Suppressor macrophage (primary cell): ENCODE data around the gene CCN6.
"Not testable (repeated sequence)": the region's sequence is repeated elsewhere in the genome, so short reads cannot be mapped to it uniquely, and the experiment has no call there.

Source experiments
- DNase-seq, 4 experiments: peaks; one replicate each; pipeline ENCODE4 v3.0.0-alpha.2; 2020 to 2022

The CCN6 gene

GRCh38 chr6:112051251-112051740 is 2.6 kb upstream of the CCN6 start:
- not testable (repeated sequence) for DNase-seq

- peak in 1 of 4 experiments; percentile 20 for DNase-seq
Observed at GRCh38 chr6:112054555-112055190, 769 bp downstream of the CCN6 start.

DNA sequence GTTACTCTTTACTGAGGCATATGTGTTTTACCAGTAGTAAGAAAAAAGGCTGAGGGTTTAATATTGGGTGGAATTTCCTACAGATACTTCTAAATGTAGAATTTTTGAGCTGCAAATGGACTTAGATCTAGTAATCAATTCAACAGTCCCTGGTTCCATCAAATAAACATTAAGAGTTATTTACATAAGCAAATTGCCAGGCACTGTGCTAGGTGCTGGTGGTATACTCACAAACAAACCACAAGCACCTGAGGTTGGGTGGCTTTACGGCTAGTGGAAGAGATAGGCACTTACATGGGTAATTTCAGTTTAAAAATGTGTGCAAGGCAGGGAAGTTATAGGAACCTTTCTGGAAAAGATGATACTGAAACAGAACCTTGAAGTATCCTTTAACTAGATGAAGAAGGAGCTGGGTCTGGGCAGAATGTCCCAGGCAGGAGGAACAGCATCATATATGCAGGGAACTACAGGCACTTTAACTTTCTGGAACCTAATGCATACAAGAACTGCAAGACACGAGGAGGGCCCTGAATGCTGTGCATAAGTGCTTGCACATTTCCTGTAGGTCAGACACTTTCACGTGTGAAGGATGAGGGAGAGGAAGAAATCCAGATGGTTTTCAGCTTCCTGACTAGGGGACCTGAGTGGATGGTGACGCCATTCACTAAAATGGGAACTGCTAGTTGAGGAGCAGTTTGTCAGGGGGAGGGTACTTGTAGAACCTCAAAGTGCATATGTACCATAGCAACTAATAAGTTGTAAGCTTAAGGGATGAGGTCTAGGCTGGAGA is 4.5 kb downstream of the CCN6 start:
- DNase-seq, result peak; percentile 40 to 74 (median 55)

- DNase-seq, result no peak
Observed at GRCh38 chr6:112061605-112062004, 7.7 kb downstream of the CCN6 start.

DNA sequence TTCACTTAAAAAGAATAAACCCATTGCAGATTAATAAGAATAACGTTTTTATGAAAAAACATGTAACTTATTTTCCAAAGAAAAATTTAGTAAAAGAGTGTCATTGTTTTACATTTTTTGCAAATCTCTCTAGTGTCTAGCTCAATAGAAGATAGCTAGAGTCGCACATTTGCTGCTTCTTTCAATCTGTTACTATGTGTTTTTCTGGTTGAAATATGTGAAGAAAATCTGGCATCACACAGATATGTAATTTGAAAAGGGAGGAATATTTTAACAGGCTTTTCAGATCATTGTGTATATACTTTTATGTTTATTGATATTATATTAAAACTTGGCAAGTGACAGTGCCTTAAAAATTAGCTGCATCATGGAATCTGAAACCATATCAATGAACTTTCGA is 9.1 kb downstream of the CCN6 start:
- DNase-seq, result no peak

DNA sequence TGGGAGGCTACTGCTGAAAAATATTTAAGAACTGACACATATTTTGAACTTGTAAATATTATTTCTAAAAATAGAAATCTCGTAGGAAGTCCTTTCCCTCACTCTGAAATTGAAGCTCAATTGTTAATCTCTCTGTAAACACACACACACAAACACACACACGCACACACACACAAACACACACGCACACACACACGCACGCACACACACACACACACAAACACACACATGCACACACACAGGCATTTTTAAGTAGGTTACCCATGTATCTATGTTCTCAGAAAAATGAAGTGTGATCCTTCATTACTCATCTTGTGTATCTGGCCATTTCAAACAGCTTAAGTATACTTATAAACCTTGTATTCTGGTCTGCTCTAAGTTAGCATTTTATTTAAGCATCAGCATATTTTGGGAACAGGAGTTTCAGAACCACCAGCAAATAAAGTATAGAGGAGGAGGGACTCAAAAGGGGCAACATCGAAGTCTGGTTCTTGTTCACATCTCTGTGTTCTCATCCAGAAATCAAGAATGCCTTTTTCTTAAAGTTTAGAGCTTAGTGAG is 11.6 kb downstream of the CCN6 start:
- no peak for DNase-seq

DNA sequence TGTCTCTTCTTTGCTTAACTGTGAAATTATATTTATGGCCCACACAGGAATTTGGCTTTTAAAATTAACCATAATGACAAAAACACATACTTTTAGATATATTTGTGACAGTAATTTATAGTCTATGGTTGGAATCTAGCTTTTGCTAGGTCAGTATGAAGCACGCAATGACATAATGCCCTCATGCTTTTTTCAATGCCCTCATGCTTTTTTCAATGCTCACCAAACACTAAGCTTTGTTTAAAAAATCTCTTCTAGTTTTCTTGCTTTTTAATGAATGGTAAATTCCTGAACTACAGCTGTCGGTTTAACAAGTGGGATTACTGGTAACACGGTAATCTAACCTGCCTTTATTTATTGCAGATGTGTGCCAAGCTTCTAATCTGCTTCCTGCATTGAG is 12.7 kb downstream of the CCN6 start:
- DNase-seq, result no peak

DNA sequence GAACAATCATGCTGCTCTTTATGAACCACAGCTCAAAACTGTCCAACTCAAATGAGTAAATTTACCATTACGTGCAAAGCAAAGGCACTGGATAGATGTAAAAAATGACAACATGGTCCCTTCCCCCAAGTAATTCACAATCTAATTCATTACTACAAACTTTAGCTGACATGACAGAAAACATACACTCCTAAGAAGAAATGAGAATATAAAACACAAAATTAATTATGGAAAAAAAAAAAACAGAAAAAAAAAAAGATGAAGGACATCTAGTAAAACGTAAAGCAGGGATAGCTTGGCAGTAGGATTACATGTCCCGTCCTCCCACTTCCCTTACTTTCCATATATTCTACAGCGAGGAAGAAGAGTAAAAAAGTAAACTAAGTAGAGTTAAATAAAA is 27.7 kb downstream of the CCN6 start:
- no peak for DNase-seq

GRCh38 chr6:112085286-112086065 is 31.6 kb downstream of the CCN6 start:
- DNase-seq, result peak; percentile 30 to 68 (median 48)

GRCh38 chr6:112086744-112087135 is 32.8 kb downstream of the CCN6 start:
- peak; percentile 30 to 64 (median 58) for DNase-seq

DNA sequence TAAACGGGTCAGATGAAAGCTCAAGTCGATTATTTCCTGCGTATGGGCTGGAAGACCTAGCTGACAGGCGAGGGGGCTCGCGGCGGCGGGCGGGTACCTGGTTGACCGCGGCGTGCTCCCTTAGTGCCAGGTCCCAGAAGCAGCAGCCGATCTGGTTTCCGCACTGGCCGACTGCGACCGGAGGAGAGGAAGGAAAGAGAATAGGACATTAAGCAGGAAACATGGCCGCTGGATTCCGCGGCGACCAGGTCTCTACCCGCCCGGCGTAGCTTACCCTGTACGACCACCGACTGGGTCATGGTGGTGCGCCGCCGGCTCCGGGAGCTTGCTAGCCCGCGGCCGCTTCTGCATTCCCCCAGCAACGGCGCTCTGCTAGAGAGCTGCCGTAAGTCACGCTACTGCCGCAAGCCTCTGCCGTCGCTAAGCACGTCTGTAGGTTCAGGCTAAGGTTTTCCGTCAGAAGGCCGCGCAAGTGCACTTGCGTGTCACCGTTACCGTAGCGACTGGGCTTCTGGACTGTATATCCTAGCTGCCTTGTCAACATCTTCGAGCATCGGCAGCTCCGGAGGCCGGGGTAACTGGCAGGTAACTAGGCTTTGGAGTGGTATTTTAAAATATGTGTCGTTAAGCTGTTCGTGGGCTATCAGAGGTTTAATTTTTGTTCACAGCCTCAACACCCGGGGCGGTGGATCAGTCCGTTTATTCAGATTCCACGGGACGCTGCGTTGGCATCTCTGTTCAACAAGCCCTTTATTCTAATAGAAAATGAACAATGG is 33.4 kb downstream of the CCN6 start, which contains the start of the genes FAM229B and TUBE1:
Gene FAM229B (plus strand): TSS at position 456 of the 776 bp plus-strand sequence. CDS start 11,693 bp downstream, outside the sequence.
Gene TUBE1 (minus strand): TSS at position 347 of the 776 bp plus-strand sequence. CDS start 48 bp downstream, at position 299.
- peak; percentile 91 to 97 (median 96) for DNase-seq

- no peak for DNase-seq
Observed at GRCh38 chr6:112087916-112088315, 34.0 kb downstream of the CCN6 start.

DNA sequence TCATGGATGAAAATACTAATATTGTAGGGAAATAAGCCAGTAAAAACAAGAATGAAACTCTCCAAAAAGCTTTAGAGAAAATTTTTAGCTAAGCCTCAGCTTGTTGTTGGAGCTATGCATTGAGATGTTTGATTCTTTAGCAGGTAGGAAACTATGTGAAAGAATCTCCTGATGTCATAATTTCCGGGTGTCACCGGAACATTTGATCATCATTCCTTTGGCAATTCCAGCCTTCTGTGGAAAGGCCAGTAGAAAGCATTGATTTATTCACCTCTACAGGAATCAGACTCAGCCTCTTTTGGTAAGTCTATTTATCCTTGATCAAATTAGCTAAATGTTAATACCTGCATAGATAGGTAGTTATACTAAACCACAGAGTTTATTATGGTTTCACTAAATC is 43.0 kb downstream of the CCN6 start:
- DNase-seq, result no peak

DNA sequence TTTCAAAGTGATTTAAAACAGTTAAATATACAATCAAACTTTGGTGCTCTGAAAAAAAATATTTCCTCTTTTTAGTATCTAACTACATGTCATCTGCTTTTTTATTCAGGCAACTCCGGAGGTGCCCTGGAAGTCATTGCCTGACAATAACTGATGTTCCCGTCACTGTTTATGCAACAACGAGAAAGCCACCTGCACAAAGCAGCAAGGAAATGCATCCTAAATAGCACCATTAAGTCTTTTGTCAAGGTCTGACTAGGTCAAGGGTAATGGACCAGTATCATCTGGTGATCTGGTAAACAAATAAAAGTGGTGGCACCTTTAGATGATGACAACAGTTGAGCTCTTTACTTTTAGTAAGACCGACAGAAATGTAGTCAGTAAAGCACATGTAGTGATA is 46.7 kb downstream of the CCN6 start:
- no peak for DNase-seq

DNA sequence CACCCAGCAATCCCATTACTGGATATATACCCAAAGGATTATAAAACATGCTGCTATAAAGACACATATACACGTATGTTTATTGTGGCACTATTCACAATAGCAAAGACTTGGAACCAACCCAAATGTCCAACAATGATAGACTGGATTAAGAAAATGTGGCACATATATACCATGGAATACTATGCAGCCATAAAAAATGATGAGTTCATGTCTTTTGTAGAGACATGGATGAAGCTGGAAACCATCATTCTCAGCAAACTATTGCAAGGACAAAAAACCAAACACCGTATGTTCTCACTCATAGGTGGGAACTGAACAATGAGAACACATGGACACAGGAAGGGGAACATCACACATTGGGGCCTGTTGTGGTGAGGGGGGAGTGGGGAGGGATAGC is 52.1 kb downstream of the CCN6 start:
- not testable (repeated sequence) for DNase-seq

GRCh38 chr6:112106562-112106961 is 52.7 kb downstream of the CCN6 start:
- DNase-seq, result no peak

DNA sequence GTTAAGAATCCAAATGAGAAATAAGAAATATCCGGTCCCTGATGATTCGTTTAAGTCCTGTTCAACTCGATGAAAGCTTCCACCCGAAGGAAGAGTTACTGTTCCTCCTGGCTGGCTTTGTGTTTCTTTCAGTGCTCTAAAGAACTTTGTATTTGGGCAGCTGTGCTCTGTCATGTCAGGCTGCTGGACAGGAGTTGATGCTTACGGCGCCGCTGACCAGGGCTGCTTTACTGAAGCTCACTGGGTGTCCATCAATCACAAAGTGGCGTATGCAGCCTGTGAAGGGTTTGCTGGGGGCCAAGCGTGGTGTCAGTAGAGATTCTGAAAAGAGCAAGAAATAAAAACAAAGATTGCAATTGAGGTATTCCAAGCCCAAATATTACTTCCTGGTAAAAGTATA is 55.4 kb downstream of the CCN6 start:
- no peak for DNase-seq

DNA sequence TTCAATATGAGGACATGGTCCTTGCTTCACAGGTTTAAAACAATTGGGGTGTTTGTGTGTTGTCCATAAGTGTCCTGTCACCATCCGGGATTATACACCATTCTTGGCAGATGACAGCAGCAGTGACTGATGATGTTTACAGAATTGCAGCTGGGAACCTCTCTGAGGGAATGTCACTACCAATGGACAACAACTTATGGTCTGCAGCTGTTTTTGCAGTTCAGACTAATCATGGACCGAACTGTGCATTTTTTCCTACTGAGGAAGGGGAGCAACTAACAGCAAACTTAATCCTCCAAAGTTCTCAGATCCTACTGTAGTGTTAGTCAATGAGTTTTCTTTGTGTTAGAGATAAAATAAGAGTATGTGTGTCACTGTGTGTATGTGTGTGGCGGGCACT is 59.5 kb downstream of the CCN6 start:
- no peak for DNase-seq

- DNase-seq, result no peak
Observed at GRCh38 chr6:112113918-112114317, 60.0 kb downstream of the CCN6 start.

- no peak for DNase-seq
Observed at GRCh38 chr6:112114577-112115223, 60.8 kb downstream of the CCN6 start.

DNA sequence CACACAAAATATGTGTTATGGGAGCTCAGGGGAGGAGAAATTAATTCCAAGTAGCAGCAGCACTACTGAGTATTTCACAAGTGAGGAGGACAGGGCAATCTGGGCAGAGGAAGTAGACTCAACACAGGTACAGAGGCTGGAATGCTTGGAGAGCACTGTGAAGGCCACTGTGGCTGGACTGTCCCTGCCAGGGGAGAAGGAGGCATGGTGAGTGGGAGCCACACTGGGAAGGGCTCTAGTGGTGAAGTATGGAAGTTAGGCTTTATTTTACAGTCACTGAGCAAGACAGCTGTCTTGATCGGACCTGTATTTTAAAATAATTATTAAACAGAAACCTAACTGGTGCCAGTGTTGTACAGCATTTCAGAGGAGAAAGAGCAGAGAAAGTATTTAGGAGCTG is 62.3 kb downstream of the CCN6 start:
- no peak for DNase-seq
